ENCODE data around the gene TNIP2. TPM values are rescaled to one million over a fixed set of nuclear protein-coding genes. Genes with fewer than 3 reads are reported as not detected.

The TNIP2 gene
- total and polyA plus RNA-seq, 4 donors: 10.5 to 20.7 (median 13.5) TPM

- TF ChIP-seq SP1 (IDR thresholded peaks at IDR 0.05) (peak; percentile 97), REST (IDR thresholded peaks at IDR 0.05) (peak; percentile 76), NR2F2 (IDR thresholded peaks at IDR 0.05) (peak; percentile 90), FOXA2 (IDR thresholded peaks at IDR 0.05) (no peak)
Observed at GRCh38 chr4:2791518-2792395, 35.6 kb upstream of the TNIP2 start (continued).

GRCh38 chr4:2790583-2791517, 34.7 kb upstream of the TNIP2 start:
- Histone ChIP-seq H3K4me1 (ENCODE audit: control insufficient read depth in 4 of 4, insufficient read depth in 4 of 4, low read length in 3 of 4) (peaks cover 43 to 68% (median 54%) of the 10 kb centered on the region in 4 donors), H3K36me3 (ENCODE audit: control insufficient read depth in 4 of 4, insufficient read depth in 3 of 4, low read depth in 1 of 4, low read length in 3 of 4) (no peaks in the 10 kb centered on the region), H3K9ac (ENCODE audit: low read depth in 1 of 2, low read length in 2 of 2) (peak overlapping the region in 1 of 2 donors; percentile 13), H3K4me3 (ENCODE audit: low read depth in 1 of 3, low read length in 3 of 3) (no peak overlapping the region), H3K9me3 (ENCODE audit: control insufficient read depth in 4 of 4, low read length in 3 of 4) (no peaks in the 10 kb centered on the region), H3K27ac (ENCODE audit: low read depth in 1 of 2, low read length in 2 of 2) (peak overlapping the region; percentile 84 to 90), H3K27me3 (ENCODE audit: control insufficient read depth in 4 of 4, insufficient read depth in 4 of 4, low read length in 3 of 4) (no peaks in the 10 kb centered on the region)
- peak; percentile 68 to 69 for TF ChIP-seq HNF4A (conservative IDR thresholded peaks at IDR 0.05)
- no peak for TF ChIP-seq ZBTB33 (IDR thresholded peaks at IDR 0.05)
- no peak for TF ChIP-seq EGR1 (IDR thresholded peaks at IDR 0.05; ENCODE audit: low read depth in 2 of 2)
- peak in 1 of 2 donors; percentile 33 for TF ChIP-seq RAD21 (IDR thresholded peaks at IDR 0.05)
- no peak for TF ChIP-seq REST (IDR thresholded peaks at IDR 0.05)
- TF ChIP-seq YY1 (IDR thresholded peaks at IDR 0.05): no peak
- TF ChIP-seq ATF3 (IDR thresholded peaks at IDR 0.05): no peak
- peak; percentile 59 for TF ChIP-seq TAF1 (conservative IDR thresholded peaks at IDR 0.05)
- peak; percentile 71 to 79 for TF ChIP-seq RXRA (IDR thresholded peaks at IDR 0.05)
- peak; percentile 45 for TF ChIP-seq HNF4G (IDR thresholded peaks at IDR 0.05)
- TF ChIP-seq MAX (IDR thresholded peaks at IDR 0.05): peak; percentile 32
- TF ChIP-seq GABPA (IDR thresholded peaks at IDR 0.05 in 1 of 2, conservative IDR thresholded peaks at IDR 0.05 in 1 of 2): no peak
- TF ChIP-seq JUND (IDR thresholded peaks at IDR 0.05): no peak
- TF ChIP-seq FOXA1 (IDR thresholded peaks at IDR 0.05): no peak
- TF ChIP-seq FOXA2 (IDR thresholded peaks at IDR 0.05): no peak
- TF ChIP-seq CTCF (IDR thresholded peaks at IDR 0.05; ENCODE audit: low read depth, low read length, missing input control): no peak
- TF ChIP-seq NR2F2 (IDR thresholded peaks at IDR 0.05): no peak
- TF ChIP-seq SP1 (IDR thresholded peaks at IDR 0.05): peak; percentile 69
- WGBS: 46% methylated on average over 19 of the region's 19 CpGs
- peak; percentile 35 for DNase-seq (ENCODE audit: low spot score)
